Liver (tissue), 9 donors: ENCODE measurements around the gene CYSLTR2. TPM values are rescaled to one million over a fixed set of nuclear protein-coding genes. Genes with fewer than 3 reads are reported as not detected.

ENCODE experiments used
- DNase-seq: peaks from one replicate; pipeline ENCODE4 v3.0.0-alpha.2; 2017; ENCODE audit warnings: low spot score
- H3K27ac ChIP-seq, 2 donors: one replicate each; pipeline ENCODE4 v1.7.0; 2013; ENCODE audit warnings: inconsistent platforms in 2 of 2, low read length in 2 of 2, control low read depth in 1 of 2, low read depth in 1 of 2, mild to moderate bottlenecking in 1 of 2
- H3K27me3 ChIP-seq, 4 donors: one replicate each; pipeline versions ENCODE4 v1.6.1 to v1.7.0; 2013; ENCODE audit warnings: low read length in 3 of 4, inconsistent platforms in 1 of 4, mild to moderate bottlenecking in 1 of 4, moderate library complexity in 1 of 4; ENCODE audit not compliant: control insufficient read depth in 4 of 4, insufficient read depth in 4 of 4
- H3K36me3 ChIP-seq, 4 donors: one replicate each; pipeline versions ENCODE4 v1.6.1 to v1.7.0; 2013; ENCODE audit warnings: low read length in 3 of 4, mild to moderate bottlenecking in 3 of 4, low read depth in 1 of 4, moderate library complexity in 1 of 4; ENCODE audit not compliant: control insufficient read depth in 4 of 4, insufficient read depth in 3 of 4
- H3K4me1 ChIP-seq, 4 donors: one replicate each; pipeline versions ENCODE4 v1.6.1 to v1.7.0; 2013; ENCODE audit warnings: low read length in 3 of 4, mild to moderate bottlenecking in 3 of 4, moderate library complexity in 1 of 4; ENCODE audit not compliant: control insufficient read depth in 4 of 4, insufficient read depth in 4 of 4
- H3K4me3 ChIP-seq, 3 donors: one replicate each; pipeline versions ENCODE4 v1.6.1 to v1.7.0; 2013; ENCODE audit warnings: low read length in 3 of 3, control low read depth in 1 of 3, low read depth in 1 of 3, mild to moderate bottlenecking in 1 of 3
- H3K9ac ChIP-seq, 2 donors: one replicate each; pipeline ENCODE4 v1.7.0; 2013; ENCODE audit warnings: low read length in 2 of 2, mild to moderate bottlenecking in 2 of 2, moderate library complexity in 2 of 2, control low read depth in 1 of 2, low read depth in 1 of 2
- H3K9me3 ChIP-seq, 4 donors: one replicate each; pipeline versions ENCODE4 v1.6.1 to v1.7.0; 2013; ENCODE audit warnings: low read length in 3 of 4; ENCODE audit not compliant: control insufficient read depth in 4 of 4
- EGR1 ChIP-seq, 2 donors: IDR thresholded peaks; 2 replicates each; pipeline ENCODE4 v1.6.1; 2016 to 2018; ENCODE audit warnings: antibody characterized with exemption in 2 of 2, low read depth in 2 of 2
- FOXA1 ChIP-seq: IDR thresholded peaks from 2 replicates; pipeline ENCODE4 v1.6.1; 2016; ENCODE audit warnings: antibody characterized with exemption
- FOXA2 ChIP-seq: IDR thresholded peaks from 2 replicates; pipeline ENCODE4 v1.6.1; 2016; ENCODE audit warnings: antibody characterized with exemption
- GABPA ChIP-seq, 2 donors: IDR thresholded peaks in 1 of 2; conservative IDR thresholded peaks in 1 of 2; 2 replicates each; pipeline ENCODE4 v1.6.1; 2016; ENCODE audit warnings: antibody characterized with exemption in 2 of 2, mild to moderate bottlenecking in 1 of 2, moderate library complexity in 1 of 2
- HNF4A ChIP-seq, 2 donors: conservative IDR thresholded peaks; 2 replicates each; pipeline ENCODE4 v1.6.1; 2016; ENCODE audit warnings: antibody characterized with exemption in 2 of 2, mild to moderate bottlenecking in 2 of 2
- HNF4G ChIP-seq: IDR thresholded peaks from 2 replicates; pipeline ENCODE4 v1.6.1; 2016; ENCODE audit warnings: antibody characterized with exemption
- JUND ChIP-seq, 2 donors: IDR thresholded peaks; 2 replicates each; pipeline ENCODE4 v1.6.1; 2016; ENCODE audit warnings: antibody characterized with exemption in 2 of 2
- RAD21 ChIP-seq, 2 donors: IDR thresholded peaks; 2 replicates each; pipeline ENCODE4 v1.6.1; 2016; ENCODE audit warnings: antibody characterized with exemption in 2 of 2, mild to moderate bottlenecking in 2 of 2
- RXRA ChIP-seq, 2 donors: IDR thresholded peaks; 2 replicates each; pipeline ENCODE4 v1.6.1; 2017 to 2018; ENCODE audit warnings: antibody characterized with exemption in 2 of 2, mild to moderate bottlenecking in 1 of 2
- SP1 ChIP-seq: IDR thresholded peaks from 2 replicates; pipeline ENCODE4 v1.6.1; 2018; ENCODE audit warnings: antibody characterized with exemption, mild to moderate bottlenecking
- TAF1 ChIP-seq: conservative IDR thresholded peaks from 2 replicates; pipeline ENCODE4 v1.6.1; 2016; ENCODE audit warnings: antibody characterized with exemption, mild to moderate bottlenecking
- YY1 ChIP-seq: IDR thresholded peaks from 2 replicates; pipeline ENCODE4 v1.6.1; 2016; ENCODE audit warnings: antibody characterized with exemption, mild to moderate bottlenecking
- WGBS: extraction: QIAGEN DNeasy Blood & Tissue Kit; methylation state at CpG from one replicate; pipeline ENCODE4 v1.1.7; 2013; 5-methylcytosine and 5-hydroxymethylcytosine counted together
- polyA plus RNA-seq, 2 donors: library from polyadenylated mRNA; stranded (reverse) in 1 of 2; unstranded in 1 of 2; fragments of 200-250 nt in 1 of 2; fragments of >200 nt in 1 of 2; fragmentation: Nextera tagmentation in 1 of 2; extraction: Ambion mirVana in 1 of 2; gene quantifications; one replicate each; pipeline versions ENCODE4 v1.2.1 to v1.2.3, GENCODE V29; 2013 to 2015
- total RNA-seq, 2 donors: library from RNA; depleted of rRNA; stranded (reverse); fragments of >200 nt; gene quantifications; one replicate each; pipeline ENCODE4 v1.2.3, GENCODE V29; 2014
- TF ChIP-seq, protein P1 (sequence below): fragments of 150-350 bp; IDR thresholded peaks from 2 replicates; pipeline ENCODE4 v1.5.1; 2017; ENCODE audit warnings: improper control_type of control experiment, low read depth, low read length; ENCODE audit not compliant: missing input control
- TF ChIP-seq, protein P2 (sequence below): IDR thresholded peaks from 2 replicates; pipeline ENCODE4 v1.6.1; 2016; ENCODE audit warnings: antibody characterized with exemption
- TF ChIP-seq, protein P3 (sequence below): IDR thresholded peaks from 2 replicates; pipeline ENCODE4 v1.6.1; 2016; ENCODE audit warnings: antibody characterized with exemption
- TF ChIP-seq, protein P4 (sequence below): IDR thresholded peaks from 2 replicates; pipeline ENCODE4 v1.6.1; 2016; ENCODE audit warnings: antibody characterized with exemption, mild to moderate bottlenecking
- donor health status: healthy.
- donor health status: healthy.
- donor health status: healthy.
- donor health status: healthy.
- donor health status: healthy.

Gene CYSLTR2
- total and polyA plus RNA-seq, 4 donors = 0.07 to 0.37 (median 0.15) TPM

DNA sequence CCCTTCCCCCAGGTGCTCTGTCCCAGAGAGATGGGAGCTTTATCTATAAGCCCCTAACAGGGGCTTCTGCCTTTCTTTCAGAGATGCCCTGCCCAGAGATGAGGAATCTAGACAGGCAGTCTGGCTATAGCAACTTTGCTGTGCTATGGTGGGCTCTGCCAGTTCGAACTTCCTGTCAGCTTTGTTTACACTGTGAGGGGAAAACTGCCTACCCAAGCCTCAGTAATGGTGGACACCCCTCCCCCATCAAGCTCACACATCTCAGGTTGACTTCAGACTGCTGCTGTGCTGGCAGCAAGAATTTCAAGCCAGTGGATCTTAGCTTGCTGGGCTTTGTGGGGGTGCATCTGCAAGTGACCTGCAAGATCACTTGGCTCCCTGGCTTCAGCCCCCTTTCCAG, 21.5 kb downstream of the CYSLTR2 start:
- TF ChIP-seq, protein P1, sequence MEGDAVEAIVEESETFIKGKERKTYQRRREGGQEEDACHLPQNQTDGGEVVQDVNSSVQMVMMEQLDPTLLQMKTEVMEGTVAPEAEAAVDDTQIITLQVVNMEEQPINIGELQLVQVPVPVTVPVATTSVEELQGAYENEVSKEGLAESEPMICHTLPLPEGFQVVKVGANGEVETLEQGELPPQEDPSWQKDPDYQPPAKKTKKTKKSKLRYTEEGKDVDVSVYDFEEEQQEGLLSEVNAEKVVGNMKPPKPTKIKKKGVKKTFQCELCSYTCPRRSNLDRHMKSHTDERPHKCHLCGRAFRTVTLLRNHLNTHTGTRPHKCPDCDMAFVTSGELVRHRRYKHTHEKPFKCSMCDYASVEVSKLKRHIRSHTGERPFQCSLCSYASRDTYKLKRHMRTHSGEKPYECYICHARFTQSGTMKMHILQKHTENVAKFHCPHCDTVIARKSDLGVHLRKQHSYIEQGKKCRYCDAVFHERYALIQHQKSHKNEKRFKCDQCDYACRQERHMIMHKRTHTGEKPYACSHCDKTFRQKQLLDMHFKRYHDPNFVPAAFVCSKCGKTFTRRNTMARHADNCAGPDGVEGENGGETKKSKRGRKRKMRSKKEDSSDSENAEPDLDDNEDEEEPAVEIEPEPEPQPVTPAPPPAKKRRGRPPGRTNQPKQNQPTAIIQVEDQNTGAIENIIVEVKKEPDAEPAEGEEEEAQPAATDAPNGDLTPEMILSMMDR = no peak
- TF ChIP-seq, protein P2, sequence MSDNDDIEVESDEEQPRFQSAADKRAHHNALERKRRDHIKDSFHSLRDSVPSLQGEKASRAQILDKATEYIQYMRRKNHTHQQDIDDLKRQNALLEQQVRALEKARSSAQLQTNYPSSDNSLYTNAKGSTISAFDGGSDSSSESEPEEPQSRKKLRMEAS = no peak
- no peak for TF ChIP-seq HNF4G
- no peak for TF ChIP-seq FOXA2
- TF ChIP-seq RXRA (IDR thresholded peaks at IDR 0.05) = no peak
- TF ChIP-seq HNF4A (conservative IDR thresholded peaks at IDR 0.05) = no peak
- no peak for TF ChIP-seq SP1
- TF ChIP-seq, protein P3, sequence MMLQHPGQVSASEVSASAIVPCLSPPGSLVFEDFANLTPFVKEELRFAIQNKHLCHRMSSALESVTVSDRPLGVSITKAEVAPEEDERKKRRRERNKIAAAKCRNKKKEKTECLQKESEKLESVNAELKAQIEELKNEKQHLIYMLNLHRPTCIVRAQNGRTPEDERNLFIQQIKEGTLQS = no peak
- no peak for TF ChIP-seq JUND (IDR thresholded peaks at IDR 0.05)
- no peak for TF ChIP-seq YY1
- no peak for TF ChIP-seq EGR1 (IDR thresholded peaks at IDR 0.05; ENCODE audit: low read depth in 2 of 2)
- no peak for TF ChIP-seq FOXA1
- no peak for TF ChIP-seq GABPA (IDR thresholded peaks at IDR 0.05 in 1 of 2, conservative IDR thresholded peaks at IDR 0.05 in 1 of 2)
- TF ChIP-seq, protein P4, sequence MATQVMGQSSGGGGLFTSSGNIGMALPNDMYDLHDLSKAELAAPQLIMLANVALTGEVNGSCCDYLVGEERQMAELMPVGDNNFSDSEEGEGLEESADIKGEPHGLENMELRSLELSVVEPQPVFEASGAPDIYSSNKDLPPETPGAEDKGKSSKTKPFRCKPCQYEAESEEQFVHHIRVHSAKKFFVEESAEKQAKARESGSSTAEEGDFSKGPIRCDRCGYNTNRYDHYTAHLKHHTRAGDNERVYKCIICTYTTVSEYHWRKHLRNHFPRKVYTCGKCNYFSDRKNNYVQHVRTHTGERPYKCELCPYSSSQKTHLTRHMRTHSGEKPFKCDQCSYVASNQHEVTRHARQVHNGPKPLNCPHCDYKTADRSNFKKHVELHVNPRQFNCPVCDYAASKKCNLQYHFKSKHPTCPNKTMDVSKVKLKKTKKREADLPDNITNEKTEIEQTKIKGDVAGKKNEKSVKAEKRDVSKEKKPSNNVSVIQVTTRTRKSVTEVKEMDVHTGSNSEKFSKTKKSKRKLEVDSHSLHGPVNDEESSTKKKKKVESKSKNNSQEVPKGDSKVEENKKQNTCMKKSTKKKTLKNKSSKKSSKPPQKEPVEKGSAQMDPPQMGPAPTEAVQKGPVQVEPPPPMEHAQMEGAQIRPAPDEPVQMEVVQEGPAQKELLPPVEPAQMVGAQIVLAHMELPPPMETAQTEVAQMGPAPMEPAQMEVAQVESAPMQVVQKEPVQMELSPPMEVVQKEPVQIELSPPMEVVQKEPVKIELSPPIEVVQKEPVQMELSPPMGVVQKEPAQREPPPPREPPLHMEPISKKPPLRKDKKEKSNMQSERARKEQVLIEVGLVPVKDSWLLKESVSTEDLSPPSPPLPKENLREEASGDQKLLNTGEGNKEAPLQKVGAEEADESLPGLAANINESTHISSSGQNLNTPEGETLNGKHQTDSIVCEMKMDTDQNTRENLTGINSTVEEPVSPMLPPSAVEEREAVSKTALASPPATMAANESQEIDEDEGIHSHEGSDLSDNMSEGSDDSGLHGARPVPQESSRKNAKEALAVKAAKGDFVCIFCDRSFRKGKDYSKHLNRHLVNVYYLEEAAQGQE = no peak
- TF ChIP-seq TAF1 = no peak
- TF ChIP-seq RAD21 (IDR thresholded peaks at IDR 0.05) = no peak
- no peaks in the 10 kb centered on the region for H3K27me3 ChIP-seq
- no peak overlapping the region for H3K9ac ChIP-seq
- no peaks in the 10 kb centered on the region for H3K4me1 ChIP-seq
- H3K9me3 ChIP-seq = peaks cover 0 to 1% (median 0%) of the 10 kb centered on the region in 4 donors
- H3K4me3 ChIP-seq = no peak overlapping the region
- H3K27ac ChIP-seq = no peak overlapping the region
- H3K36me3 ChIP-seq = no peaks in the 10 kb centered on the region
- DNase-seq = no peak
- 87% methylated on average over 1 of the region's 1 CpG for WGBS

DNA sequence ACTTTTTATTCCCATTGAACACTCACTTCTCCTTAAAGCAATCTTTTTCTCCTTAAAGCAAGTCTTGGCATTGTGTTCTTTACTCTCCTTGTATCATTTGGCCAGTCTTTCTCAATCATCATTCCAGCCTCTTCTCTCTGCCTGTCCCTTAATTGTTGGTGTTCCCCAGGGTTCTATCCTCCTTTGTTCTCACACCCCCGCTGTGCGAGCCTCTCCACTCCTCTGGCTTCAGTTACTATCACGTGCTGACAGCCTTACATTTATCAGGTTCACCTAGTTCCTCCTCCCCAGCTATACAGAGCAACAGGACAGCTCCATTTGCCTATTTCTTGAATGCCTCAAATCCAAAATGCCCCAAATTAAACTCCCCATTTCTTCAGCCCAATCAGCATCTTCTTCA, 24.6 kb downstream of the CYSLTR2 start:
- DNase-seq = no peak
- Histone ChIP-seq H3K27ac (no peak overlapping the region), H3K4me1 (no peaks in the 10 kb centered on the region), H3K4me3 (no peak overlapping the region), H3K27me3 (no peaks in the 10 kb centered on the region), H3K36me3 (no peaks in the 10 kb centered on the region), H3K9ac (no peak overlapping the region), H3K9me3 (no peaks in the 10 kb centered on the region)
- WGBS = 87% methylated on average over 3 of the region's 3 CpGs
- TF ChIP-seq, protein P4 = no peak
- TF ChIP-seq HNF4G = no peak
- no peak for TF ChIP-seq GABPA (IDR thresholded peaks at IDR 0.05 in 1 of 2, conservative IDR thresholded peaks at IDR 0.05 in 1 of 2)
- TF ChIP-seq EGR1 (IDR thresholded peaks at IDR 0.05; ENCODE audit: low read depth in 2 of 2) = no peak
- no peak for TF ChIP-seq RXRA (IDR thresholded peaks at IDR 0.05)
- TF ChIP-seq FOXA2 = no peak
- TF ChIP-seq SP1 = no peak
- no peak for TF ChIP-seq RAD21 (IDR thresholded peaks at IDR 0.05)
- no peak for TF ChIP-seq JUND (IDR thresholded peaks at IDR 0.05)
